Activated naive CD4-positive, alpha-beta T cell treated with anti-CD3 and anti-CD28 coated beads, Interleukin-2, amount 50 U/mL, for 16 hours (primary cell): Measurements from ENCODE around the gene CHRNA5.

Experiments used
- DNase-seq: peaks from one replicate; pipeline ENCODE4 v3.0.0-alpha.2; 2020

CHRNA5 gene

GRCh38 chr15:78620527-78621421 lies 55.5 kb downstream of the CHRNA5 start, which contains the start of gene CHRNA3:
Gene CHRNA3, minus strand, starts transcription at chr15:78620996. Its CDS starts 202 bp downstream, at chr15:78620794.
- no peak for DNase-seq

- no peak for DNase-seq
These were observed 56.6 kb downstream of the CHRNA5 start for GRCh38 chr15:78621810-78622402.

- no peak for DNase-seq
These were observed 58.6 kb downstream of the CHRNA5 start for GRCh38 chr15:78623786-78624497.

- no peak for DNase-seq
These were observed 59.6 kb downstream of the CHRNA5 start for GRCh38 chr15:78624651-78625590.

GRCh38 chr15:78625606-78626280 lies 60.4 kb downstream of the CHRNA5 start:
- DNase-seq: no peak

- no peak for DNase-seq
These were observed 61.2 kb downstream of the CHRNA5 start for GRCh38 chr15:78626381-78626995.

- DNase-seq: no peak
These were observed 62.0 kb downstream of the CHRNA5 start for GRCh38 chr15:78627348-78627747.

- DNase-seq: no peak
These were observed 62.9 kb downstream of the CHRNA5 start for GRCh38 chr15:78628227-78628626.

GRCh38 chr15:78629031-78629715 lies 63.9 kb downstream of the CHRNA5 start:
- DNase-seq: no peak

- no peak for DNase-seq
These were observed 64.4 kb downstream of the CHRNA5 start for GRCh38 chr15:78629716-78630065.

- no peak for DNase-seq
These were observed 65.7 kb downstream of the CHRNA5 start for GRCh38 chr15:78630886-78631633.

- no peak for DNase-seq
These were observed 68.0 kb downstream of the CHRNA5 start for GRCh38 chr15:78633348-78633747.

- DNase-seq: no peak
These were observed 69.2 kb downstream of the CHRNA5 start for GRCh38 chr15:78634210-78635145.

- no peak for DNase-seq
These were observed 70.0 kb downstream of the CHRNA5 start for GRCh38 chr15:78635346-78635745.

GRCh38 chr15:78636378-78636859 lies 71.1 kb downstream of the CHRNA5 start:
- no peak for DNase-seq

GRCh38 chr15:78637776-78638435 lies 72.6 kb downstream of the CHRNA5 start:
- no peak for DNase-seq

- peak; percentile 45 for DNase-seq
These were observed 73.5 kb downstream of the CHRNA5 start for GRCh38 chr15:78638658-78639314.
